ENCODE results near the gene ERRFI1.

DNA sequence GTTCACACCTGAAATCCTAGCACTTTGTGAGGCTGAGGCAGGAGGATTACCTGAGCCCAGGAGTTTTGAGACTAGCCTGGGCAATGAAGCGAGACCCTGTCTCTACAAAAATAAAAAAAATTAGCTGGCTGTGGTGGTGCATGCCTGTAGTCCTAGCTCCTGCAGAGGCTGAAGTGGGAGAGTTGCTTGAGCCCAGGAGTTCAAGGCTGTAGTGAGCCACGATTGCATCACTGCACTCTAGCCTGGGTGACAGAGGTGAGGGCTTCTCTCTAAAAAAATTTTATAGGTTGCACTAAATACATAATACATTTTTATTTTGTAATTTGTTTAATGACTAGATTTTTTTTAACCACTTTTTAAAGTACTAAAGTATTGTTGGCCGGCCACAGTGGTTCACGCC, 58.5 kb downstream of the ERRFI1 start:
- TF ChIP-seq RAD21 (IDR thresholded peaks at IDR 0.05; ENCODE audit: low read depth) (no peak), EP300 (IDR thresholded peaks at IDR 0.05; ENCODE audit: borderline replicate concordance) (no peak), FOXM1 (IDR thresholded peaks at IDR 0.05; ENCODE audit: borderline replicate concordance, low read depth) (no peak), TAF1 (IDR thresholded peaks at IDR 0.05; ENCODE audit: low read depth) (no peak)
- TF ChIP-seq, protein P1, sequence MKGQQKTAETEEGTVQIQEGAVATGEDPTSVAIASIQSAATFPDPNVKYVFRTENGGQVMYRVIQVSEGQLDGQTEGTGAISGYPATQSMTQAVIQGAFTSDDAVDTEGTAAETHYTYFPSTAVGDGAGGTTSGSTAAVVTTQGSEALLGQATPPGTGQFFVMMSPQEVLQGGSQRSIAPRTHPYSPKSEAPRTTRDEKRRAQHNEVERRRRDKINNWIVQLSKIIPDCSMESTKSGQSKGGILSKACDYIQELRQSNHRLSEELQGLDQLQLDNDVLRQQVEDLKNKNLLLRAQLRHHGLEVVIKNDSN (IDR thresholded peaks at IDR 0.05): no peak

All from Ishikawa (cell line).